Tibial nerve (tissue), 4 donors: ENCODE results near the gene FASTKD1. TPM values are rescaled to one million over a fixed set of nuclear protein-coding genes. Genes with fewer than 3 reads are reported as not detected.

Experiments used
- DNase-seq, 2 donors: peaks; one replicate each; pipeline ENCODE4 v3.0.0-alpha.2; 2019; ENCODE audit warnings: low spot score in 2 of 2
- H3K27ac ChIP-seq, 4 donors: fragments of 200-600 bp; sonication (generic) in 3 of 4; one replicate each; pipeline ENCODE4 v1.5.1; 2017 to 2019; ENCODE audit warnings: mild to moderate bottlenecking in 1 of 4
- H3K27me3 ChIP-seq, 2 donors: fragments of 200-600 bp; sonication (generic) in 1 of 2; one replicate each; pipeline versions ENCODE4 v1.5.1 to v1.6.0; 2017 to 2019
- H3K36me3 ChIP-seq, 3 donors: fragments of 200-600 bp; sonication (generic); one replicate each; pipeline ENCODE4 v1.5.1; 2018 to 2019
- H3K4me1 ChIP-seq, 4 donors: fragments of 200-600 bp; sonication (generic) in 3 of 4; one replicate each; pipeline ENCODE4 v1.5.1; 2017 to 2019
- H3K4me3 ChIP-seq, 4 donors: fragments of 200-600 bp; sonication (generic) in 3 of 4; one replicate each; pipeline ENCODE4 v1.5.1; 2017 to 2019; ENCODE audit warnings: mild to moderate bottlenecking in 1 of 4, moderate library complexity in 1 of 4
- H3K9me3 ChIP-seq, 4 donors: fragments of 200-600 bp; sonication (generic) in 3 of 4; one replicate each; pipeline ENCODE4 v1.5.1; 2017 to 2019
- CTCF ChIP-seq, 5 experiments: fragments of 200-600 bp in 3 of 5; fragments of 450-650 bp in 2 of 5; sonication (generic) in 3 of 5; IDR thresholded peaks; one replicate each; pipeline ENCODE4 v1.5.1; 2016 to 2019; ENCODE audit warnings: antibody characterized with exemption in 5 of 5, mild to moderate bottlenecking in 3 of 5, moderate library complexity in 2 of 5
- EP300 ChIP-seq, 2 donors: sonication (generic); formaldehyde crosslinking; IDR thresholded peaks; one replicate each; pipeline ENCODE4 v1.6.1; 2017; ENCODE audit warnings: antibody characterized with exemption in 2 of 2, mild to moderate bottlenecking in 1 of 2
- POLR2A ChIP-seq, 2 donors: fragments of 450-650 bp; IDR thresholded peaks; one replicate each; pipeline ENCODE4 v1.6.1; 2017; ENCODE audit warnings: antibody characterized with exemption in 2 of 2, mild to moderate bottlenecking in 2 of 2, moderate library complexity in 2 of 2
- WGBS, 2 donors: methylation state at CpG; one replicate each; pipeline ENCODE4 v1.1.5; 2018; 5-methylcytosine and 5-hydroxymethylcytosine counted together
- total RNA-seq, 4 donors: library from RNA; depleted of rRNA; stranded (reverse); fragments of >200 nt; gene quantifications; one replicate each; pipeline ENCODE4 v1.1.0, GENCODE V29; 2016

Gene FASTKD1
- total RNA-seq, 4 donors from 2014 or later, result 6.7 to 12.6 (median 9.3) TPM

- H3K36me3 ChIP-seq, result peaks cover 0 to 67% (median 0%) of the 10 kb centered on the region in 3 donors
- no peaks in the 10 kb centered on the region for H3K27me3 ChIP-seq
These were observed 87.2 kb downstream of the FASTKD1 start for GRCh38 chr2:169486487-169486886.

GRCh38 chr2:169485650-169486138 is 88.0 kb downstream of the FASTKD1 start:
- WGBS, 2 donors, result 87 to 92% methylated on average over 1 of the region's 1 CpG
- H3K27ac ChIP-seq, result no peak overlapping the region
- H3K9me3 ChIP-seq, result no peaks in the 10 kb centered on the region
- H3K27me3 ChIP-seq, result no peaks in the 10 kb centered on the region
- H3K4me3 ChIP-seq, result no peak overlapping the region
- peaks cover 0 to 8% (median 0%) of the 10 kb centered on the region in 4 donors for H3K4me1 ChIP-seq
- DNase-seq, result no peak
- TF ChIP-seq CTCF (IDR thresholded peaks at IDR 0.05) (no peak), EP300 (IDR thresholded peaks at IDR 0.05) (no peak), POLR2A (IDR thresholded peaks at IDR 0.05) (no peak)
- H3K36me3 ChIP-seq, result peaks cover 0 to 61% (median 0%) of the 10 kb centered on the region in 3 donors

More at GRCh38 chr2:169486487-169486886, 87.2 kb downstream of the FASTKD1 start:
- TF ChIP-seq EP300 (IDR thresholded peaks at IDR 0.05) (no peak), CTCF (IDR thresholded peaks at IDR 0.05) (no peak), POLR2A (IDR thresholded peaks at IDR 0.05) (no peak)
- no peak overlapping the region for H3K27ac ChIP-seq
- DNase-seq, result no peak
- H3K9me3 ChIP-seq, result no peaks in the 10 kb centered on the region
- H3K4me3 ChIP-seq, result no peak overlapping the region
- peaks cover 0 to 2% (median 0%) of the 10 kb centered on the region in 4 donors for H3K4me1 ChIP-seq

- WGBS, 2 donors, result 30% methylated on average over 9 of the region's 9 CpGs
- peak overlapping the region; percentile 0 to 85 (median 76) for H3K27ac ChIP-seq
- peaks cover 0 to 27% (median 0%) of the 10 kb centered on the region in 3 donors for H3K36me3 ChIP-seq
- DNase-seq, result no peak
- peak overlapping the region; percentile 42 to 78 (median 66) for H3K4me3 ChIP-seq
- peaks cover 0 to 25% (median 10%) of the 10 kb centered on the region in 4 donors for H3K4me1 ChIP-seq
- no peaks in the 10 kb centered on the region for H3K9me3 ChIP-seq
- no peak for TF ChIP-seq POLR2A (IDR thresholded peaks at IDR 0.05)
- no peak for TF ChIP-seq CTCF (IDR thresholded peaks at IDR 0.05)
- no peak for TF ChIP-seq EP300 (IDR thresholded peaks at IDR 0.05)
- H3K27me3 ChIP-seq, result no peaks in the 10 kb centered on the region
These were observed 93.6 kb downstream of the FASTKD1 start for GRCh38 chr2:169480079-169480465.

Other genes with a start within 250 kb of the FASTKD1 start
- not detected for gene LRP2, start 211.3 kb downstream of the FASTKD1 start, total RNA-seq
- 10 to 100 TPM; 14.4 to 21.6 (median 18.8) TPM for gene BBS5, start 94.4 kb downstream of the FASTKD1 start, total RNA-seq
- gene KLHL41, start 64.2 kb downstream of the FASTKD1 start, total RNA-seq, result 1 to 10 TPM in 3 of 4 donors, under 1 TPM in 1; 0.90 to 2.3 (median 1.7) TPM
- 10 to 100 TPM; 26.1 to 53.8 (median 37.1) TPM for gene PPIG, start 10.5 kb upstream of the FASTKD1 start, total RNA-seq
- gene CFAP210, start 120.5 kb upstream of the FASTKD1 start, total RNA-seq, result under 1 TPM in 2 of 4 donors, not detected in 2; 0.60 to 0.87 TPM
- 10 to 100 TPM in 1 of 4 donors, 1 to 10 TPM in 3; 7.1 to 17.3 (median 7.6) TPM for gene PHOSPHO2, start 120.6 kb upstream of the FASTKD1 start, total RNA-seq
- gene KLHL23, start 160.0 kb upstream of the FASTKD1 start, total RNA-seq, result 10 to 100 TPM in 1 of 4 donors, 1 to 10 TPM in 3; 3.9 to 17.2 (median 7.8) TPM
- gene SSB, start 225.0 kb upstream of the FASTKD1 start, total RNA-seq, result 10 to 100 TPM; 53.9 to 79.2 (median 63.2) TPM